Measurements from ENCODE around the gene CCDC138.

The CCDC138 gene

DNA sequence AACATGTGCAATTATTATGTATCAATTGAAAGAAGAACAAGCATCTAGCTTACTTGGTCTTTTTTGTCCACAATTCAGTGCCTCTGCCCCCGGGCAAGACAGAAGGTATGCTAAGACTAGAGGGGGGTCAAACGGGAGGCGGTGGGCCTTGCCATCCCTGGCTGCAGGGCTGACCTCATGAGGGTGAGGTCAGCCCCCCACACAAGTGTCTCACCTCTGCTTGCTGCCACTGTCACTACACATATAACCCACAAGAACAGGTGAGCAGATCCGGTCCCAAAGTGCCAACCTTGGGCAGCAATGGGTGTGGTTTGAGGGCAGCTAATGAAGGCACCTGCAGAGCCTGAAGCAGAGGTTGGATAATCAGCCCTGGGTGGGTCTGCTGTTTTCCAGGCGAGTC lies 131.0 kb downstream of the CCDC138 start:
- no peak for DNase-seq (ENCODE audit: low read depth in 3 of 3, low spot score in 1 of 3)

- no peak for DNase-seq (ENCODE audit: low read depth in 3 of 3, low spot score in 1 of 3)
These were observed 131.7 kb downstream of the CCDC138 start for GRCh38 chr2:108918156-108918874.

GRCh38 chr2:108918941-108919341 lies 132.4 kb downstream of the CCDC138 start:
- DNase-seq (ENCODE audit: low read depth in 3 of 3, low spot score in 1 of 3): no peak

- DNase-seq (ENCODE audit: low read depth in 3 of 3, low spot score in 1 of 3): no peak
These were observed 133.2 kb downstream of the CCDC138 start for GRCh38 chr2:108919571-108920373.

DNA sequence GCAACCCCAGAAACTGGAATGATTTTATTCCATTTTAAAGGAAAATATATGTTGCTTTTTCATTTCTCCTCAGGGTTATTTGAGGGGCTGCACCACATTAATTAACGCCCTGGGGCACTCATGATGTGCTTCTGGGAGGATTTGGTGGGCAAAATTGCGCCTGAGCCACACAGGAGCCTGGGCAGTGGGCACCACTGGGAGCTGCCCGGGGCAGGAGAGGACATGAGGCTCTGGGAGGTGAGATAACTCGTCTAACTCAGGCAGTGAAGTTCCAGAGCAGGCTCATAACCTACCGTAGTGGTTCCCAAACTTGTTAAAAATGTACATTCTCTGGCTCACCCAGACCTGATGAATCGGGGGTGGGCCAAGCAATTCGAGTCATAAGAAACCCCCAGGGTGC lies 134.1 kb downstream of the CCDC138 start:
- DNase-seq (ENCODE audit: low read depth in 3 of 3, low spot score in 1 of 3): no peak

DNA sequence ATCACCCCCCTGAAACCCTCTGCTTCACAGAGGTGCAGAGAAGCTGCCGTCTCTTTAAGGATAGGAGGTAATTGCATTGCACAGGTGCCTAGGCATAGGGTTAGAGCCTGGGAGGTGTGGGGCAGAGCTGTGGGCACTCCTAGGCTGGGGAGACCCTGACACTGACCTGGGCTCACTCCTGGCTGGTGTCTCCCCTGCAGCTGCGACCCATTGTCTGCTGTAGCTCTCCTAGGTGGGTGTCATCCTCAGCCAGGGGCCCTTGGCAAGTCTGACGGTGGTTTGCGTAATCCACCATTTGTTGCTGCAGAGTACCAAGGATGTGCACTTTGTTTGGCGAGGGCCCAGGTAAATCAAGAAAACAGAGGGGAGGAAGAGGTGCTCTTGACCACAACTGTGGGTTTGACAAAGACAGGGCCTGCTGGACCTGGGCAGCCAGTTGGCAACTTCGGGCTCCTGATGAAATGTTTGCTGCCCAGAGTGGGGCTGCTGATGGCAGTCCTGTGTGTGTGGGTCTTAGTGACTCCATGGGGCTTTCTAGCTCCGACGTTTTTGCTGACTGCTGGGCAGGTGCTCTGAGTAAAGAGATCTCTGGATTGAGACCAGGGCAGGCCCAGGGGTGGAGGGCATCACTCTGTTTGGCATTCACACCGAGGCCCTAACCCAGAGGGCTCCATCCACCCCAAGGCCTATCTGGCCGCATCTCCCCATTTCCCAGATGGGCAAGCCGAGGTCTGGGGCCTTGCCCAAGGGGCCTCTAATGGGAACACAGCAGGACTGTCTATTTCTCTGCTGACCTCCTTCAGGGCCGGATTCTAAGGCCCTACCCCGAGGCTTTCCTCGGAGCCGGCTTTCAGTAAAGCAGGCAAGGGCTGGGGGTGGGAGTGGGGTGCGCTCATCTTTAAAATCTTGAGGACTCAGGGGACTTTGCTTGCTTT lies 134.8 kb downstream of the CCDC138 start:
- DNase-seq (ENCODE audit: low read depth in 3 of 3, low spot score in 1 of 3): no peak

DNA sequence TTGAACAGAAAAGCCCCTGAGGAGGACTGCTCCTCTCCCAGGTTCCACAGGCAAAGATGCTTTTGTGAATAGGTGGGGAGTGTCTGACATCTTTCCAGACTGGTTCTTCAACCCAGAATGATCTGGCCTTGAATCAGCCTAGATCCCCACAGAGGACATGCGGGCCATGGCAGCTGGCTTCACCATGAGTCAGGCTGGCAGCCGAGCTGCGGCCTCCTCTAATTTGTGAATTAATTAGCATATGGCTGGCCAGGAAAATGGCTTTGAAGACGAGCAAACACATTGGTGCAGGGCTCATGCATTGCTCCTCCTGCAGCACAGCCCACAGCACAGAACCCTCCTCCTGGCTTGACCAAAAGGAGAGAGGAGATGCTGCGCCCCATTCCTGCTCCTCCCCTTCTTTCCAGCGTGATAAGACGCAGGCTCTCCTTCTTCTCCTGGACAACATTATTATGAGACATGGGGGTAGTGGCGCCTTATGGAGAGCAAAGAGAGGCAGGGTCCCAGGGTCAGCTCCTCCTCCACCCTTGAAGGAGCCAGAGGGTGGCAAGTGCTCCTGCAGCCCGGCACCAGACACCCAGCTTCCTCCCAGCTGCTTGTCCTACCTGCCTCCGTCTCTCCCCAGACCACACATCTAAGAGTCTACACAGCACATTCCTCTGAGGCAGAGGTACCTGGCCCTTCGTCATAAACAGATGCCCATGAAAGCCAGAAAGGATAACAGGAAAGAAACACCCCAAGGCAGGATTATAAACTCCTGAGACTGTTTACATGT lies 135.8 kb downstream of the CCDC138 start:
- DNase-seq (ENCODE audit: low read depth in 3 of 3, low spot score in 1 of 3): no peak

DNA sequence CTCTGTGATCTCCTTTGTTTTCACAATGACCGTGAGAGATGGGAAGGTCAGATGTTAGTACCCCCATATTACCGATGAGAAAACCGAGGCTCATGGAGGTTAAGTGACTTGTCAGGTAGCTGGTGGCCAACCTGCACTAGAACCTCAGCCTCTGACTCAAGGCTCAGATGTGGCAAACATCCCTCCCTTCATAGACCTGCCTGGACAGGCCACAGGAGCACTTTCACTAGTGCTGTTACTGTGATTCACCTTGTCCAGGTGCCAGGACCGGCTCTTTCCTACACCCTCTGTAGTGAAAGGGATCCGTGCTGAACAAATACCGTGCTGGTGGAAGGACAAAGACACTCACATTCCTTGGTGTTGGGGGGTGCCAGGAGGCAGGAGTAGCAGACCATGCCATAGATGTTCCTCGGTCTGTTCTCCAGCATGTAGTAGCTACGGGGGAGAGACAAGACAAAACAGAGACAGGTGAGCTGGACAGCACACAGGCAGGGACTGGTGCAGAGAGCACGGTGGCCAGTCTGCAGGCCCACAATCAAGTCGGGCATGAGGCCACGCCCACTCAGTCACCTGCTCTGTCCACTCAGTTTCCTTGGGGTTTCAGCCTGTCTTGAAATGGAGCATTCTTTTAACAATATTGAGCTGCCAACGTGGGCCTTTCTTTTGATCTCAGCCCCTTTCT lies 136.6 kb downstream of the CCDC138 start:
- no peak for DNase-seq (ENCODE audit: low read depth in 3 of 3, low spot score in 1 of 3)

DNA sequence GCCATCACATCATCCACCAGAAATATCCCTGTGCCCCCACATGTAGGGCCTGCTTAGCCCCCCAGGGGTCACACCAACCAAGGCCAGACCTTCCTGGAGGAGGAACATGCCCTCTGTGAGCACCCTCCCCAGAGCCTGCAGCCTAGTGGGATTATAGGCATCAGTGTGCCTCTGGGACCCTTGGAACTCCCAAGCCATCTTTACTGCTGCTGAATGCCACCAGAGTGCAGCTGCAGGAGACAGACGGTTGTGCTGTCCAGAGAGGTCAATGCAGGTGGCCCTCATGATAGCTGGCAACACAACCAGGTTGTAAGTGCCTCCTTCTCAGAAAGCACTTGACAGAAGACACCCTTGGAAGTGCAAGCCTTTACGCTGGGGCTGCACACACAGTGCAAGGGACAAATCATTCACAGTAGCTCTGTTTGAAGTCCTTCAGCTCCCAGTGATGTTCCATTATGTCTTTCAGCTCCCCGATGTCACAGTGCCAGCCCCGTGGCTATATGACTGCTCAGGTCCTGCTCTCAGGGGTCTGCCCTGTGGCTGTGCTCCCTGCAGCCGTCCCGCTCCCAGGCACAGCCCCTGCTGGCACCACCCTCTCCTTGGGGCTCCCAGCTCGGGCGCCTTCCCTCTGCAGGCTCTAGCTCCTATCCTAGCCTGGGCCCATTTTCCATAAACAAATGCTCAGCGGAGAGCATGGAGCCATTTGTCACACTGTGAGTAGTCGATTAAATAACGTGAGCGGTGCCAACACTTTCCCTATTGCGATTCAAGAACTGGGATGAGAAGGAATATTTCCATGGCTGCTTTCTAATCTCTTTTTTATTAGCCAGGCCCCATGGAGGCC lies 137.4 kb downstream of the CCDC138 start:
- DNase-seq (ENCODE audit: low read depth in 3 of 3, low spot score in 1 of 3): no peak

DNA sequence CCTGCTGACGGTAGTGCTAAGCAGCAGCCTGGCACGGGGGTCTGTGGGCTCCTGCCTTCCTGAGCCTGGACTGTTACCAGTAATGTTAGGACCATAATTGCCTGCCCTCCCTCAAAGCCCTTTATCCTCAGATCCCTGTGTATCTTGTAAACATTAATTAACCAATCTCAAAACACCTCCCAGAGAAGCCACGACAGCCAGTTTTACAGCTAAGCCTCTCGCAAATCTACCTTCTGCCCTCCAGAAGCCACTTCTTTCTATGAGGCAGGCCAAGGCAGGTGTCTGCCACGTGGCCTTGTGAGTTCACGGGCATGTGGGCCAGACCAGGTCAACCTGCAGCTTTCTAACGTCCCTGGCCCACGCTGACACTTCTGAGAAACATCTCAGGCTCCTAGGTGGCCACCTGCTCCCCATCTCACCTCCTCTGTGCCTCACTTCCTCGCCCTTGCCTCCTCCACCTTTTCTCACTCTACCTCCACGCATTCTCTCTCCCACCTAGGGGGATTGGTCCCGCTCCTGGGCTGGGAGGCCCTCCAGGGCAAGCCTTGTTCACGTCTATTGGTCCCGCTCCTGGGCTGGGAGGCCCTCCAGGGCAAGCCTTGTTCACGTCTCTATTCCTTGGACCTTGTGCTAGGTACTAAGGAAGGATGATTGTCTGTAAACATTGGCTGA lies 138.1 kb downstream of the CCDC138 start:
- no peak for DNase-seq (ENCODE audit: low read depth in 3 of 3, low spot score in 1 of 3)

DNA sequence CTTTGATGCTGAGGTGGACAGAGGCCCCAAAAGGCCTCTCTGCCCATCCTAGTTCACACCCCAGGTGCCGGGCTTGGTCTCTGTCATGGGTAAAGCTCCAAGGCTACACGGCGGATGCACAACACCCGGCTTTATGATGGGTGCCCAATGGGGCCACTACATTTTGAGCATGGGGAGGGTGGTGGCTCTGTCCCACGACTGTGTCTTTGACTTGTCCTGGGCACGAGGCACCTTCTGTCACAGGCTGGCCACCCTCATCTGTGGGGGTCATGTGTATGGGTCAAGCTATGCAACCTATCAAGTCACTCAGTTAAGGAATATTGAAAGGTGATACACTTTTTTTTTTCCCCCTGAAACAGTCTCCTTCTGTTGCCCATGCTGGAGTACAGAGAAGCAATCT lies 138.7 kb downstream of the CCDC138 start:
- DNase-seq (ENCODE audit: low read depth in 3 of 3, low spot score in 1 of 3): no peak

GRCh38 chr2:108925735-108926134 lies 139.2 kb downstream of the CCDC138 start:
- no peak for DNase-seq (ENCODE audit: low read depth in 3 of 3, low spot score in 1 of 3)
